ENCODE measurements around the gene MRPL36.
"Not testable (repeated sequence)": the region's sequence is repeated elsewhere in the genome, so short reads cannot be mapped to it uniquely, and the experiment has no call there.

The MRPL36 gene

GRCh38 chr5:1804001-1804690 lies 4.5 kb upstream of the MRPL36 start:
- no peak for DNase-seq (ENCODE audit: low read depth)
- no peak overlapping the region for H3K4me3 ChIP-seq (ENCODE audit: low read depth, low read length)
- TF ChIP-seq CTCF (conservative IDR thresholded peaks at IDR 0.05; ENCODE audit: low read depth, low read length) = no peak

- DNase-seq (ENCODE audit: low read depth) = no peak
- TF ChIP-seq CTCF (conservative IDR thresholded peaks at IDR 0.05; ENCODE audit: low read depth, low read length) = no peak
These were observed 3.6 kb upstream of the MRPL36 start for GRCh38 chr5:1803192-1803591.

GRCh38 chr5:1801967-1802295 lies 2.3 kb upstream of the MRPL36 start:
- DNase-seq (ENCODE audit: low read depth) = peak; percentile 26
- peak overlapping the region; percentile 99 for H3K4me3 ChIP-seq (ENCODE audit: low read depth, low read length)
- TF ChIP-seq CTCF (conservative IDR thresholded peaks at IDR 0.05; ENCODE audit: low read depth, low read length) = no peak

More at GRCh38 chr5:1803192-1803591, 3.6 kb upstream of the MRPL36 start:
- H3K4me3 ChIP-seq (ENCODE audit: low read depth, low read length) = no peak overlapping the region

- H3K4me3 ChIP-seq (ENCODE audit: low read depth, low read length) = peak within 1 kb of the TSS; percentile 99
- DNase-seq (ENCODE audit: low read depth) = peak; percentile 63
- TF ChIP-seq CTCF (conservative IDR thresholded peaks at IDR 0.05; ENCODE audit: low read depth, low read length) = no peak
These were observed 1.8 kb upstream of the MRPL36 start, which contains the start of gene NDUFS6 for GRCh38 chr5:1801222-1801966. TSS of gene NDUFS6 (plus strand) at chr5:1801407. CDS start at chr5:1801418, 11 bp downstream.

- peak overlapping the region; percentile 99 for H3K4me3 ChIP-seq (ENCODE audit: low read depth, low read length)
- DNase-seq (ENCODE audit: low read depth) = peak; percentile 49
- TF ChIP-seq CTCF (conservative IDR thresholded peaks at IDR 0.05; ENCODE audit: low read depth, low read length) = no peak
These were observed 1.0 kb upstream of the MRPL36 start for GRCh38 chr5:1800472-1801221.

- TF ChIP-seq CTCF (conservative IDR thresholded peaks at IDR 0.05; ENCODE audit: low read depth, low read length) = no peak
- peak overlapping the region; percentile 99 for H3K4me3 ChIP-seq (ENCODE audit: low read depth, low read length)
- DNase-seq (ENCODE audit: low read depth) = peak; percentile 43
These were observed 481 bp downstream of the MRPL36 start for GRCh38 chr5:1799110-1799601.

GRCh38 chr5:1798589-1798988 lies 1.0 kb downstream of the MRPL36 start:
- DNase-seq (ENCODE audit: low read depth) = not testable (repeated sequence)

More at GRCh38 chr5:1798589-1798988, 1.0 kb downstream of the MRPL36 start:
- peak overlapping the region; percentile 99 for H3K4me3 ChIP-seq (ENCODE audit: low read depth, low read length)
